ENCODE results near the gene FHDC1. TPM values are rescaled to one million over a fixed set of nuclear protein-coding genes. Genes with fewer than 3 reads are reported as not detected.

Gene FHDC1
- total and polyA plus RNA-seq, 10 of the 15 experiments (the other 5 are each of a cell fraction or from before 2014, with no cell fraction given), result 0.04 to 0.12 (median 0.06) TPM; not detected in 3

DNA sequence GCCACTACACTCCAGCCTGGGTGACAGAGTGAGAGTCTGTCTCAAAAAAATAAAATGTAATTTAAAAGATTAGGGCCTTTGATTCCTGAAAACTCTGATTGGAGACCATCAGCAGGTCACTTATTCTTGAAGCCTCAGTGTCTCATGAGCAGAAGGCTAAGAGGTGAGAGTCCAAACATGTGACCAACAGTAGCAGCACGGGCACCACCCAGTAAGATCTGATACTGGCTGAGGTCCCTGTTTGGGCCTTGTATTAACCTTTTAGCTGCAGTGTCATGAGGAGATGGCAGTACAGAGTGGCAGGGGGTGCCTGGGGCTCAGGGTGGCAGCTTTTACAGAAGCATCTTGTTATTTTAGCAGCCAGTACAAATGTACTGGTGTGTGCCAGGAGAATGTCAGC is 89.3 kb downstream of the FHDC1 start:
- Histone ChIP-seq H3K4me2 (ENCODE audit: control insufficient read depth, insufficient read depth) (no peak overlapping the region), H3K27me3 (replicated peaks in 1 of 2; ENCODE audit: control insufficient read depth in 2 of 2, insufficient read depth in 2 of 2, low read length in 1 of 2) (no peaks in the 10 kb centered on the region), H3K9me3 (replicated peaks; ENCODE audit: control insufficient read depth, insufficient read depth, low read length) (no peaks in the 10 kb centered on the region; the same call in 1 of the 3 replicates), H3K4me3 (no peak overlapping the region), H3K79me2 (ENCODE audit: control insufficient read depth, insufficient read depth, low read length) (no peaks in the 10 kb centered on the region), H4K20me1 (ENCODE audit: control insufficient read depth, insufficient read depth) (no peaks in the 10 kb centered on the region), H3K27ac (ENCODE audit: control insufficient read depth, insufficient read depth) (no peak overlapping the region), H3K9ac (ENCODE audit: control insufficient read depth, insufficient read depth, low read length) (no peak overlapping the region), H2AFZ (ENCODE audit: control insufficient read depth, low read depth, low read length) (no peak overlapping the region), H3K36me3 (ENCODE audit: control insufficient read depth in 2 of 2, insufficient read depth in 2 of 2, low read length in 1 of 2) (no peaks in the 10 kb centered on the region), H3K4me1 (ENCODE audit: control insufficient read depth, insufficient read depth, low read length) (0 out of 2 replicates have a peak, but pooled peaks cover 5% of the 10 kb centered on the region)
- BruUV-seq (replicated peaks), result no TSS peak
- TF ChIP-seq, protein P1, sequence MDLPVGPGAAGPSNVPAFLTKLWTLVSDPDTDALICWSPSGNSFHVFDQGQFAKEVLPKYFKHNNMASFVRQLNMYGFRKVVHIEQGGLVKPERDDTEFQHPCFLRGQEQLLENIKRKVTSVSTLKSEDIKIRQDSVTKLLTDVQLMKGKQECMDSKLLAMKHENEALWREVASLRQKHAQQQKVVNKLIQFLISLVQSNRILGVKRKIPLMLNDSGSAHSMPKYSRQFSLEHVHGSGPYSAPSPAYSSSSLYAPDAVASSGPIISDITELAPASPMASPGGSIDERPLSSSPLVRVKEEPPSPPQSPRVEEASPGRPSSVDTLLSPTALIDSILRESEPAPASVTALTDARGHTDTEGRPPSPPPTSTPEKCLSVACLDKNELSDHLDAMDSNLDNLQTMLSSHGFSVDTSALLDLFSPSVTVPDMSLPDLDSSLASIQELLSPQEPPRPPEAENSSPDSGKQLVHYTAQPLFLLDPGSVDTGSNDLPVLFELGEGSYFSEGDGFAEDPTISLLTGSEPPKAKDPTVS (IDR thresholded peaks at IDR 0.05; ENCODE audit: low read depth, low read length), result no peak
- TF ChIP-seq MYC (IDR thresholded peaks at IDR 0.05; ENCODE audit: insufficient read depth, insufficient read length, insufficient replicate concordance, low read length, severe bottlenecking), result no peak
- TF ChIP-seq, protein P2, sequence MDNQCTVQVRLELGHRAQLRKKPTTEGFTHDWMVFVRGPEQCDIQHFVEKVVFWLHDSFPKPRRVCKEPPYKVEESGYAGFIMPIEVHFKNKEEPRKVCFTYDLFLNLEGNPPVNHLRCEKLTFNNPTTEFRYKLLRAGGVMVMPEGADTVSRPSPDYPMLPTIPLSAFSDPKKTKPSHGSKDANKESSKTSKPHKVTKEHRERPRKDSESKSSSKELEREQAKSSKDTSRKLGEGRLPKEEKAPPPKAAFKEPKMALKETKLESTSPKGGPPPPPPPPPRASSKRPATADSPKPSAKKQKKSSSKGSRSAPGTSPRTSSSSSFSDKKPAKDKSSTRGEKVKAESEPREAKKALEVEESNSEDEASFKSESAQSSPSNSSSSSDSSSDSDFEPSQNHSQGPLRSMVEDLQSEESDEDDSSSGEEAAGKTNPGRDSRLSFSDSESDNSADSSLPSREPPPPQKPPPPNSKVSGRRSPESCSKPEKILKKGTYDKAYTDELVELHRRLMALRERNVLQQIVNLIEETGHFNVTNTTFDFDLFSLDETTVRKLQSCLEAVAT (IDR thresholded peaks at IDR 0.05), result no peak
- TF ChIP-seq WRNIP1 (IDR thresholded peaks at IDR 0.05; ENCODE audit: borderline replicate concordance, low read depth, low read length), result no peak
- no peak for TF ChIP-seq ZNF217 (IDR thresholded peaks at IDR 0.05)
- TF ChIP-seq, protein P3, sequence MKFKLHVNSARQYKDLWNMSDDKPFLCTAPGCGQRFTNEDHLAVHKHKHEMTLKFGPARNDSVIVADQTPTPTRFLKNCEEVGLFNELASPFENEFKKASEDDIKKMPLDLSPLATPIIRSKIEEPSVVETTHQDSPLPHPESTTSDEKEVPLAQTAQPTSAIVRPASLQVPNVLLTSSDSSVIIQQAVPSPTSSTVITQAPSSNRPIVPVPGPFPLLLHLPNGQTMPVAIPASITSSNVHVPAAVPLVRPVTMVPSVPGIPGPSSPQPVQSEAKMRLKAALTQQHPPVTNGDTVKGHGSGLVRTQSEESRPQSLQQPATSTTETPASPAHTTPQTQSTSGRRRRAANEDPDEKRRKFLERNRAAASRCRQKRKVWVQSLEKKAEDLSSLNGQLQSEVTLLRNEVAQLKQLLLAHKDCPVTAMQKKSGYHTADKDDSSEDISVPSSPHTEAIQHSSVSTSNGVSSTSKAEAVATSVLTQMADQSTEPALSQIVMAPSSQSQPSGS (IDR thresholded peaks at IDR 0.05; ENCODE audit: low read length), result no peak
- TF ChIP-seq MTA3 (IDR thresholded peaks at IDR 0.05; ENCODE audit: borderline replicate concordance, low read length), result no peak
- TF ChIP-seq HDGF (IDR thresholded peaks at IDR 0.05), result no peak
- no peak for TF ChIP-seq KDM1A (IDR thresholded peaks at IDR 0.05; ENCODE audit: borderline replicate concordance)
- no peak for TF ChIP-seq MXI1 (IDR thresholded peaks at IDR 0.05; ENCODE audit: low read depth, low read length)
- TF ChIP-seq, protein P4, sequence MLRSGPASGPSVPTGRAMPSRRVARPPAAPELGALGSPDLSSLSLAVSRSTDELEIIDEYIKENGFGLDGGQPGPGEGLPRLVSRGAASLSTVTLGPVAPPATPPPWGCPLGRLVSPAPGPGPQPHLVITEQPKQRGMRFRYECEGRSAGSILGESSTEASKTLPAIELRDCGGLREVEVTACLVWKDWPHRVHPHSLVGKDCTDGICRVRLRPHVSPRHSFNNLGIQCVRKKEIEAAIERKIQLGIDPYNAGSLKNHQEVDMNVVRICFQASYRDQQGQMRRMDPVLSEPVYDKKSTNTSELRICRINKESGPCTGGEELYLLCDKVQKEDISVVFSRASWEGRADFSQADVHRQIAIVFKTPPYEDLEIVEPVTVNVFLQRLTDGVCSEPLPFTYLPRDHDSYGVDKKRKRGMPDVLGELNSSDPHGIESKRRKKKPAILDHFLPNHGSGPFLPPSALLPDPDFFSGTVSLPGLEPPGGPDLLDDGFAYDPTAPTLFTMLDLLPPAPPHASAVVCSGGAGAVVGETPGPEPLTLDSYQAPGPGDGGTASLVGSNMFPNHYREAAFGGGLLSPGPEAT (IDR thresholded peaks at IDR 0.05; ENCODE audit: low read depth), result no peak
- WGBS (ENCODE audit: insufficient coverage, insufficient replicate concordance, low lambda C conversion rate, missing lambda C conversion rate), result 0% methylated on average over 1 of the region's 1 CpG
- intact Hi-C loops (cut with micrococcal nuclease; ENCODE audit: unreplicated experiment) (no loop called here), in situ Hi-C loops (cut with MboI) (no loop called here)
- RAD21 ChIA-PET (ENCODE audit: unreplicated experiment), result no interaction called here
- SMC1A ChIA-PET (ENCODE audit: uncharacterized antibody, unreplicated experiment), result no interaction called here
- CTCF ChIA-PET, result no interaction called here
- POLR2A ChIA-PET, result no interaction called here
- FAIRE-seq (no peak), DNase-seq (ENCODE audit: low read depth, low spot score) (no peak), ATAC-seq (no peak)
